ENCODE data around the gene TRPC1. TPM values are rescaled to one million over a fixed set of nuclear protein-coding genes. Genes with fewer than 3 reads are reported as not detected.
"Not testable (repeated sequence)": the region's sequence is repeated elsewhere in the genome, so short reads cannot be mapped to it uniquely, and the experiment has no call there.

The TRPC1 gene
- total RNA-seq, 1 experiment from 2014 or later = 29.6 TPM

DNA sequence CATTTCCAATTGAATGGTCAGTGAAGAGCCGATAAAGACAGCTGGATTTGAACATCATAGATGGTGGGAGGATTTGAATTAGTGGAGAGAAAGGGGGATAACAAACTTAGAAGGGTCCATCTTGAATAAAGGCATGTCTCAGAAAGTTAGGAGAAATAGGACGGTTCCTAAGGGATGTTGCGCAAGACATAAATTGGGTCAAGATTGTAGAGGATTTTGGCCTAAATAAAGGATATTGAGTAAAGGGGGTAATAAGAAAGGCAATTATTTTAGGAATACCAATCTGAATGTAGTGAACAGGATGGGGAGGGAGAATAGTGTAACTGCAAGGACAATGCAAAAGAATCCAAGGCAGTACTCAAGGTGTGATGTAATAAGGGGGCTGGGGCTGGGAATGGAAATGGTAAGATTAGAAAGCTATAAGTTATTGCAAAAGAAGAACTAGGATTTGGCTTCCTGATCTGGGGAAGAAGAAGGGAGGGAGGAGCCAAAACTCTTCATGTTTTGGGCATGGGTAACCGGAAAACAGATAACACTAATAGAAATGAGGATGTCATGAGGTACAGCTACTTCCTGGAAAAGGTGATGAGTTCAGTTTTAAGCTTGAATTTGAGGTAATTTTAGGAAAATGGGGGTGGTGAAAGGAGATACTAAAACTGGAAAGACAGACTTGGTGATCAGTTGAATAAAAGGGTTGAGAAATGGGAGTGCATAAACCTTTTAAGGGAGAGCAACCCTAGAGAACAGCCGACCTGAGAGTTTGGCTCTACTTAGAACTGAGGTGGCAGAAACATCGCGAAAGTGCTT lies 17.3 kb upstream of the TRPC1 start:
- in situ Hi-C loops (cut with HindIII; ENCODE audit: low pct_unique_long_range_greater_than_20kb, low sequenced_read_pairs) (no loop called here), intact Hi-C loops (cut with micrococcal nuclease; ENCODE audit: unreplicated experiment) (no loop called here)
- no peak for DNase-seq (ENCODE audit: low read depth, low spot score)
- Histone ChIP-seq H3K4me3 (ENCODE audit: low read depth in 2 of 2, low read length in 2 of 2) (no peak overlapping the region), H3K4me1 (ENCODE audit: control insufficient read depth, insufficient read depth, low read length) (no peaks in the 10 kb centered on the region), H3K27ac (ENCODE audit: low read length) (no peak overlapping the region), H3K36me3 (ENCODE audit: control insufficient read depth, insufficient read depth, low read length) (no peaks in the 10 kb centered on the region; the same call in 1 of the 2 replicates), H3K9me3 (ENCODE audit: control insufficient read depth, insufficient read depth, low read depth, low read length) (no peaks in the 10 kb centered on the region), H3K27me3 (ENCODE audit: control insufficient read depth, insufficient read depth, low read length) (no peaks in the 10 kb centered on the region)
- ChIA-PET POLR2A (no interaction called here), CTCF (no interaction called here)
- TF ChIP-seq REST (IDR thresholded peaks at IDR 0.05; ENCODE audit: insufficient read depth in 1 of 2, low read depth in 2 of 2, low read length in 1 of 2) = no peak
- no peak for TF ChIP-seq CTCF (IDR thresholded peaks at IDR 0.05)
- no peak for TF ChIP-seq POLR2AphosphoS5 (IDR thresholded peaks at IDR 0.05; ENCODE audit: low read depth, low read length)
- no peak for TF ChIP-seq TCF7L2 (IDR thresholded peaks at IDR 0.05; ENCODE audit: low read depth, low read length)
- TF ChIP-seq SIN3A (IDR thresholded peaks at IDR 0.05; ENCODE audit: borderline replicate concordance, insufficient read depth, low read depth, low read length) = no peak
- no TSS peak for BruUV-seq (replicated peaks)
- ATAC-seq = no peak

- Histone ChIP-seq H3K36me3 (ENCODE audit: control insufficient read depth, insufficient read depth, low read length) (no peaks in the 10 kb centered on the region; the same call in 1 of the 2 replicates), H3K4me1 (ENCODE audit: control insufficient read depth, insufficient read depth, low read length) (no peaks in the 10 kb centered on the region), H3K4me3 (ENCODE audit: low read depth in 2 of 2, low read length in 2 of 2) (no peak overlapping the region), H3K27ac (ENCODE audit: low read length) (no peak overlapping the region), H3K9me3 (ENCODE audit: control insufficient read depth, insufficient read depth, low read depth, low read length) (no peaks in the 10 kb centered on the region), H3K27me3 (ENCODE audit: control insufficient read depth, insufficient read depth, low read length) (no peaks in the 10 kb centered on the region)
- no peak for DNase-seq (ENCODE audit: low read depth, low spot score)
- TF ChIP-seq POLR2AphosphoS5 (IDR thresholded peaks at IDR 0.05; ENCODE audit: low read depth, low read length) (no peak), SIN3A (IDR thresholded peaks at IDR 0.05; ENCODE audit: borderline replicate concordance, insufficient read depth, low read depth, low read length) (no peak), REST (IDR thresholded peaks at IDR 0.05; ENCODE audit: insufficient read depth in 1 of 2, low read depth in 2 of 2, low read length in 1 of 2) (no peak), CTCF (IDR thresholded peaks at IDR 0.05) (no peak), TCF7L2 (IDR thresholded peaks at IDR 0.05; ENCODE audit: low read depth, low read length) (no peak)
- in situ Hi-C loops (cut with HindIII; ENCODE audit: low pct_unique_long_range_greater_than_20kb, low sequenced_read_pairs) (no loop called here), intact Hi-C loops (cut with micrococcal nuclease; ENCODE audit: unreplicated experiment) (no loop called here)
- BruUV-seq (replicated peaks) = no TSS peak
- ChIA-PET CTCF (no interaction called here), POLR2A (no interaction called here)
- no peak for ATAC-seq
Measured at GRCh38 chr3:142709207-142709606, 14.6 kb upstream of the TRPC1 start.

GRCh38 chr3:142714882-142715281 lies 9.0 kb upstream of the TRPC1 start:
- ATAC-seq; POLR2A ChIA-PET; H3K4me1 ChIP-seq (ENCODE audit: control insufficient read depth, insufficient read depth, low read length); H3K36me3 ChIP-seq (ENCODE audit: control insufficient read depth, insufficient read depth, low read length); BruUV-seq (replicated peaks); H3K27ac ChIP-seq (ENCODE audit: low read length); in situ Hi-C loops (cut with HindIII; ENCODE audit: low pct_unique_long_range_greater_than_20kb, low sequenced_read_pairs); H3K4me3 ChIP-seq (ENCODE audit: low read depth in 2 of 2, low read length in 2 of 2); H3K9me3 ChIP-seq (ENCODE audit: control insufficient read depth, insufficient read depth, low read depth, low read length); intact Hi-C loops (cut with micrococcal nuclease; ENCODE audit: unreplicated experiment); H3K27me3 ChIP-seq (ENCODE audit: control insufficient read depth, insufficient read depth, low read length); DNase-seq (ENCODE audit: low read depth, low spot score); CTCF ChIA-PET: not testable (repeated sequence)

All from Panc1 (cell line).